ENCODE data around the gene SPEM3.

DNA sequence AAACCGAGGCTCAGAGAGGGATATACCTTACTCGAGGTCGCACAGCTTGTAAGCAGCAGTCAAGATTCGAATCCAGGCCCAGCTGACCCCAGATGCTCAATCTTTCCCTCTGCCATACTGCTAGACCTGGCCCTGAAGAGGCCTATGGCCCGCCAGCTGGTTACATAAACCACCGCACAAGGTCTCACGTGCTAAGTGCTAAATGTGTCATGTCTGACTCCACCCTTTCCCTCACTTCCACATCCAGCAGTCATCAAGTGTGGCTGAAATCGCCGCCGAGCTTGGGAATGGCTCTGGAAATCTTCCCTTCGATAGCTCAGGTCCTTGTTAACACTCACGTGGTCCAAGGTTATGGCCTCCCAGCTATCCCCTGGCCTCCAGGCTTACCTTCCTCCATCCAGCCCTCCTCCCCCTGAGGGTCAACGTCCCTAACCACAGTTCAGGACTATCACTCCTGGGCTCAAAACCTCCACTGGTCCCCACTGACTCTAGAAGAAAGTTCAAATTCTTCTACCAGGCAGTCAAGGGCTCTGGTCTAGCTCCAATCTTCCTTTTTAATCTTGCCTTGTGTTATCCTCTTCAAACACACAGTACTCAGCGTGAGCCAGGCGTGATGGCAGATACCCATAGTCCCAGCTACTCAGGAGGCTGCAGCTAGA, 47.2 kb downstream of the SPEM3 start:
- TF ChIP-seq CTCF (conservative IDR thresholded peaks at IDR 0.05; ENCODE audit: low read length) (no peak), EZH2phosphoT487 (IDR thresholded peaks at IDR 0.05; ENCODE audit: borderline replicate concordance) (no peak)
